Tibial artery (tissue), 4 donors: ENCODE results near the gene ABLIM2.

Experiments
- DNase-seq, 2 donors: peaks; one replicate each; pipeline ENCODE4 v3.0.0-alpha.2; 2019
- H3K27ac ChIP-seq, 2 donors: fragments of 200-600 bp; sonication (generic) in 1 of 2; 1 replicate in 1 of 2; 2 replicates in 1 of 2; pipeline ENCODE4 v1.5.1; 2018 to 2019; ENCODE audit warnings: mild to moderate bottlenecking in 1 of 2
- H3K27me3 ChIP-seq, 2 donors: fragments of 200-600 bp; sonication (generic) in 1 of 2; one replicate each; pipeline versions ENCODE4 v1.5.1 to v1.6.0; 2016 to 2019
- H3K36me3 ChIP-seq, 3 donors: fragments of 200-600 bp; sonication (generic) in 2 of 3; one replicate each; pipeline ENCODE4 v1.5.1; 2016 to 2019; ENCODE audit warnings: mild to moderate bottlenecking in 2 of 3
- H3K4me1 ChIP-seq, 4 donors: fragments of 200-600 bp; sonication (generic) in 2 of 4; 1 replicate in 3 of 4; 2 replicates in 1 of 4; pipeline ENCODE4 v1.5.1; 2016 to 2019
- H3K4me3 ChIP-seq, 2 donors: fragments of 200-600 bp; sonication (generic) in 1 of 2; 1 replicate in 1 of 2; 2 replicates in 1 of 2; pipeline ENCODE4 v1.5.1; 2018 to 2019; ENCODE audit warnings: mild to moderate bottlenecking in 2 of 2
- H3K9me3 ChIP-seq, 3 donors: fragments of 200-600 bp; sonication (generic) in 1 of 3; one replicate each; pipeline ENCODE4 v1.5.1; 2016 to 2019
- intact Hi-C: fragments of 100-400 bp; cut with DNase I; formaldehyde crosslinking; loops from one replicate; pipeline ENCODE4 v1.15.0; 2023; ENCODE audit warnings: low total_unique reads
- TF ChIP-seq, protein P1 (sequence below), 2 experiments: fragments of 200-600 bp in 1 of 2; fragments of 450-650 bp in 1 of 2; IDR thresholded peaks; one replicate each; pipeline ENCODE4 v1.5.1; 2017 to 2019; ENCODE audit warnings: antibody characterized with exemption in 2 of 2, mild to moderate bottlenecking in 1 of 2, moderate library complexity in 1 of 2

ABLIM2 gene

GRCh38 chr4:8102076-8102355, 56.6 kb downstream of the ABLIM2 start:
- intact Hi-C loops, result no loop called here
- TF ChIP-seq, protein P1, sequence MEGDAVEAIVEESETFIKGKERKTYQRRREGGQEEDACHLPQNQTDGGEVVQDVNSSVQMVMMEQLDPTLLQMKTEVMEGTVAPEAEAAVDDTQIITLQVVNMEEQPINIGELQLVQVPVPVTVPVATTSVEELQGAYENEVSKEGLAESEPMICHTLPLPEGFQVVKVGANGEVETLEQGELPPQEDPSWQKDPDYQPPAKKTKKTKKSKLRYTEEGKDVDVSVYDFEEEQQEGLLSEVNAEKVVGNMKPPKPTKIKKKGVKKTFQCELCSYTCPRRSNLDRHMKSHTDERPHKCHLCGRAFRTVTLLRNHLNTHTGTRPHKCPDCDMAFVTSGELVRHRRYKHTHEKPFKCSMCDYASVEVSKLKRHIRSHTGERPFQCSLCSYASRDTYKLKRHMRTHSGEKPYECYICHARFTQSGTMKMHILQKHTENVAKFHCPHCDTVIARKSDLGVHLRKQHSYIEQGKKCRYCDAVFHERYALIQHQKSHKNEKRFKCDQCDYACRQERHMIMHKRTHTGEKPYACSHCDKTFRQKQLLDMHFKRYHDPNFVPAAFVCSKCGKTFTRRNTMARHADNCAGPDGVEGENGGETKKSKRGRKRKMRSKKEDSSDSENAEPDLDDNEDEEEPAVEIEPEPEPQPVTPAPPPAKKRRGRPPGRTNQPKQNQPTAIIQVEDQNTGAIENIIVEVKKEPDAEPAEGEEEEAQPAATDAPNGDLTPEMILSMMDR (IDR thresholded peaks at IDR 0.05), result no peak

DNA sequence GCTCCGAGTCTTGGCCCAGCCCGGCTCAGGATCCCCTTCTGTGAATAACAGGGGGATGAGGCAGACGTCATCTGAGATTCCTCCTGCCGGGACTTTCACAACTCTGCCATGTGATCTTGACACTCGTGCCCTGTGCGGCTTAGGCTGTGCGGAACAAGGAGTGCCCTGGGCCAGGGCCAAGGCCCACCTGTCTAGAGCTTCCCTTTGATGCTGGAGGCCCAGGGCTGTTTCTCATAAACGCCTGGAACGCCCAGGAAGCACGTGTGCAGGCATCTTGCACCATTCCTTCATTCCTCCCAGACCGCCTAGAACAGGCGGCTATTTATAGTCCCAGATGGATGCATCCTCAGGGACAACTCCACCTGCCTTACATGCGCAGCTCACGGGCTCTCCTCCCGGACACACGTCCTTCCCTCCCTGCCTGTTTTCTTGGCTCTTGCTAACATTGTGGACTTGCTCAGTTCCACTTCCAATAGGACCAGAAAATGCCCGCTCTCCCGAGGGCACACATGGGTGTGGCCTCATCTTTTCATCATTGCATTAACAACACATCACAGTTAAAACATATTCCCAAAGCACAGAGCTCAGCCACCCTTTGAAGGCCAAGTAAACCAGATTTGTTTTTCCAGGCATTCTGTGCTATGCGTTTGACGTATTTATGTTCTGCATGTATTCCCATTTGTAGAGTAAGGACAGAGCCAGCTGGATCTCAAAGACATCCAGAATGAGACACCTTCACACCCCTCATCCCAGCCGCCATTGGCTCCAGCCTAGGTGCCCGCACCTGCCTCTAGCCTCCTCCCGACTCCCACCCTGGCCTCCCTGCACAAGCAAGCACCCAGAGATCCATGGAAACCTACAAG, 57.2 kb downstream of the ABLIM2 start:
- H3K27ac ChIP-seq, result no peak overlapping the region
- TF ChIP-seq, protein P1 (IDR thresholded peaks at IDR 0.05), result no peak
- peaks cover 0 to 2% (median 0%) of the 10 kb centered on the region in 3 donors for H3K36me3 ChIP-seq
- DNase-seq, result no peak
- no peaks in the 10 kb centered on the region for H3K4me1 ChIP-seq
- no peak overlapping the region for H3K4me3 ChIP-seq
- intact Hi-C loops, result no loop called here
- H3K9me3 ChIP-seq, result no peaks in the 10 kb centered on the region
- no peaks in the 10 kb centered on the region for H3K27me3 ChIP-seq

More at GRCh38 chr4:8102076-8102355, 56.6 kb downstream of the ABLIM2 start:
- Histone ChIP-seq H3K4me3 (no peak overlapping the region), H3K4me1 (no peaks in the 10 kb centered on the region), H3K36me3 (no peaks in the 10 kb centered on the region), H3K27me3 (no peaks in the 10 kb centered on the region), H3K27ac (no peak overlapping the region), H3K9me3 (no peaks in the 10 kb centered on the region)
- DNase-seq, result no peak

GRCh38 chr4:8099981-8100464, 58.6 kb downstream of the ABLIM2 start:
- TF ChIP-seq, protein P1 (IDR thresholded peaks at IDR 0.05), result no peak
- intact Hi-C loops, result no loop called here

GRCh38 chr4:8098506-8098905, 60.1 kb downstream of the ABLIM2 start:
- no peaks in the 10 kb centered on the region for H3K27me3 ChIP-seq
- H3K36me3 ChIP-seq, result peaks cover 0 to 9% (median 4%) of the 10 kb centered on the region in 3 donors
- H3K27ac ChIP-seq, result no peak overlapping the region
- H3K9me3 ChIP-seq, result peaks cover 0 to 4% (median 3%) of the 10 kb centered on the region in 3 donors
- no peak for DNase-seq
- intact Hi-C loops, result no loop called here
- TF ChIP-seq, protein P1 (IDR thresholded peaks at IDR 0.05), result no peak
- no peak overlapping the region for H3K4me3 ChIP-seq
- H3K4me1 ChIP-seq, result no peaks in the 10 kb centered on the region

More at GRCh38 chr4:8099981-8100464, 58.6 kb downstream of the ABLIM2 start:
- no peak overlapping the region for H3K27ac ChIP-seq
- no peak overlapping the region for H3K4me3 ChIP-seq
- H3K36me3 ChIP-seq, result peaks cover 0 to 9% (median 4%) of the 10 kb centered on the region in 3 donors
- DNase-seq, result no peak
- H3K9me3 ChIP-seq, result no peaks in the 10 kb centered on the region
- H3K27me3 ChIP-seq, result no peaks in the 10 kb centered on the region
- no peaks in the 10 kb centered on the region for H3K4me1 ChIP-seq

DNA sequence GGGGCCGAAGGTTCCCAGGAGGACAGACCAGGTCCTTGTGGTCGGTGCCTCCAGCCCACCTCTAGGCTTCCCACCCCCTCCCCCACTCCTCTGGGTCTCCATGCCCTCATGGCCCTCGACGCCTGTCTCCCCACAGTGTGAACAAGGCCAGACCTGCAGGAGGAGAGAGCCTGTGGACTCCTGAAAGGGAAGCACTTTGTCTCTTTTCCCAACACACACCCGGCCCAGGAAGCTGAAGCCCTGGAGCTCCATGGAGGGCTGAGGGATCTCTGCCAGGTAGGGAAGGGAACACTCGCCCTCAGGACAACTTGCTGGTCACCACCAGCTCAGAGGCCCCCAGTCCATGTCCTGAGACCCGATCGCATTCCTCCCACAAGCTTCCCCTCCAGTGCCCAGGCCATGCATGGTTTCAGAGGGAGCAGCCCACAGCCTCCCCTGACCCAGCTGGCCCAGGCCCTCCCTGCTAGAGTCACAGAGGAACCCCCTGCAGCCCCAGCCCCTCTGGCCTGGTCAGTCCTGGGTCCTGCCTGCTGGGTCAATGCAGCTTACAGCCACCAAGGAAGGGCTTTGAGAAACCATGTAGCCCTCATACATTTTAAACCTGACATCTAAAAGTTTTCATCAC, 60.8 kb downstream of the ABLIM2 start:
- Histone ChIP-seq H3K27me3 (no peaks in the 10 kb centered on the region), H3K4me3 (no peak overlapping the region), H3K9me3 (peaks cover 0 to 6% (median 4%) of the 10 kb centered on the region in 3 donors), H3K4me1 (no peaks in the 10 kb centered on the region), H3K27ac (no peak overlapping the region), H3K36me3 (peaks cover 0 to 9% (median 4%) of the 10 kb centered on the region in 3 donors)
- no peak for DNase-seq
- intact Hi-C loops, result no loop called here
- TF ChIP-seq, protein P1 (IDR thresholded peaks at IDR 0.05), result no peak
